PC-9 (cell line): ENCODE data around the gene TMEM127.

Experiments
- CTCF ChIP-seq: fragments of 200-600 bp; sonication (generic); conservative IDR thresholded peaks from 2 replicates; pipeline ENCODE4 v1.6.1; 2017; ENCODE audit warnings: mixed run types, antibody characterized with exemption, mild to moderate bottlenecking, moderate library complexity
- EZH2 ChIP-seq: fragments of 200-600 bp; sonication (generic); IDR thresholded peaks from 2 replicates; pipeline ENCODE4 v1.8.0; 2017; ENCODE audit warnings: antibody characterized with exemption, low read depth

GRCh38 chr2:96251721-96252292 is 14.0 kb downstream of the TMEM127 start:
- TF ChIP-seq CTCF (no peak), EZH2 (no peak)
